ENCODE data around the gene BICD2.
A peak's percentile ranks its signal among the peaks of the same experiment; 100 is the strongest.

Gene BICD2

GRCh38 chr9:92726971-92727715 is 37.5 kb downstream of the BICD2 start:
- ATAC-seq = no peak

GRCh38 chr9:92726348-92726747 is 38.3 kb downstream of the BICD2 start:
- ATAC-seq = no peak

- ATAC-seq = no peak
Measured at GRCh38 chr9:92725766-92726165, 38.9 kb downstream of the BICD2 start.

- no peak for ATAC-seq
Measured at GRCh38 chr9:92725266-92725545, 39.4 kb downstream of the BICD2 start.

- ATAC-seq = no peak
Measured at GRCh38 chr9:92724528-92725265, 39.9 kb downstream of the BICD2 start.

GRCh38 chr9:92723801-92724323 is 40.8 kb downstream of the BICD2 start:
- ATAC-seq = no peak

GRCh38 chr9:92723299-92723625 is 41.4 kb downstream of the BICD2 start:
- no peak for ATAC-seq

GRCh38 chr9:92722386-92723298 is 42.0 kb downstream of the BICD2 start:
- ATAC-seq = no peak

- ATAC-seq = no peak
Measured at GRCh38 chr9:92721548-92721947, 43.1 kb downstream of the BICD2 start.

GRCh38 chr9:92720807-92721535 is 43.7 kb downstream of the BICD2 start:
- no peak for ATAC-seq

- ATAC-seq = no peak
Measured at GRCh38 chr9:92720209-92720765, 44.3 kb downstream of the BICD2 start.

- ATAC-seq = no peak
Measured at GRCh38 chr9:92719028-92719647, 45.5 kb downstream of the BICD2 start.

- ATAC-seq = no peak
Measured at GRCh38 chr9:92718086-92719001, 46.3 kb downstream of the BICD2 start.

GRCh38 chr9:92717201-92718085 is 47.2 kb downstream of the BICD2 start:
- ATAC-seq = no peak

- peak; percentile 54 to 68 for ATAC-seq
Measured at GRCh38 chr9:92716557-92716956, 48.1 kb downstream of the BICD2 start.

GRCh38 chr9:92715488-92716231 is 49.0 kb downstream of the BICD2 start:
- no peak for ATAC-seq

- ATAC-seq = no peak
Measured at GRCh38 chr9:92714787-92715487, 49.7 kb downstream of the BICD2 start.

- no peak for ATAC-seq
Measured at GRCh38 chr9:92714016-92714415, 50.6 kb downstream of the BICD2 start.
